Hematopoietic multipotent progenitor cell treated with erythropoietin and hydrocortisone succinate and interleukin-3 and kit ligand, for 6 days (in vitro differentiated cells): ENCODE data around the gene POLR2M.

Source experiments
- DNase-seq: peaks from one replicate; pipeline ENCODE4 v3.0.0-alpha.2; 2015

The POLR2M gene

GRCh38 chr15:57706405-57707209 is at the start of gene POLR2M:
TSS of gene POLR2M (plus strand) at chr15:57706714. CDS start at chr15:57706843, 129 bp downstream.
- peak; percentile 99 for DNase-seq

DNA sequence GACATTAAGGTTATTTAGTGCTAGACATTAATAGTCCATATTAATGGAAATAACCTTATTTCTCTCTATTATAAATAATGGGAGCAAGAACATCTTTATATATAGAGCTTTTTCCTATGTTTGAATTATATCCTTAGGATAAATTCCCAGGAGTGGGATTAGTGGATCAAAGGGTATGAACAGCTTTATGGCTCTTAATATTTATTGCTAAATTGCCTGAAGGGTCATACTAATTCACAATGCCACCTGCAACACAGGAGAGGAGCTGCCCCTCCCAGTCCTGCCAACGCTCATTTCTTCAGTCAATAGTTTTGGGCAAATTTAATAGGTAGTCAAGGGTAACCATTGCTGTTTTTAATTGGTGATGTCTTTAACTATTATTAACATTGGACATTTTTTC is 48.9 kb upstream of the POLR2M start:
- no peak for DNase-seq

- DNase-seq = no peak
These were observed 44.3 kb upstream of the POLR2M start for GRCh38 chr15:57662091-57662744.

GRCh38 chr15:57662802-57663201 is 43.7 kb upstream of the POLR2M start:
- peak; percentile 8 for DNase-seq

DNA sequence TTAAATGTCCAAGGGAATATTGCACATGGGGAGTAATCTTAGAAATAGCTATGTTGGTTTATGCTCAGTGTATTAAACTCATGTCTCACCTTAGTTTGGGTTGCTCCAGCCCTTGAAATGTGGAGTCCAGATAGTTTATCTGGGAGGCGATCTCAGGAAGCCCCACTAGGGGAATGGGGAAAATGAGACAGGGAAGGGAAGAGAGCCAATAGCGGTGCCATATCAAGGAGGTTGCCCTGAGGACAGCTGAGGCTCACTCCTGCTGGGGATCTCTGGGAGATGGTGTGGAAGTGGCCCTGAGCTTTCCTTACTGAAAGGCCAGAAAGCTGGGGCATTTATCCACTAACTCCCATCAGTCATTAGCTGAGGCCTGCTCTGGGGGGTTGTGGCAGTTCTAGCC is 43.3 kb upstream of the POLR2M start:
- DNase-seq = no peak

- no peak for DNase-seq
These were observed 41.3 kb upstream of the POLR2M start for GRCh38 chr15:57665194-57665593.

- DNase-seq = no peak
These were observed 40.6 kb upstream of the POLR2M start for GRCh38 chr15:57665939-57666338.

DNA sequence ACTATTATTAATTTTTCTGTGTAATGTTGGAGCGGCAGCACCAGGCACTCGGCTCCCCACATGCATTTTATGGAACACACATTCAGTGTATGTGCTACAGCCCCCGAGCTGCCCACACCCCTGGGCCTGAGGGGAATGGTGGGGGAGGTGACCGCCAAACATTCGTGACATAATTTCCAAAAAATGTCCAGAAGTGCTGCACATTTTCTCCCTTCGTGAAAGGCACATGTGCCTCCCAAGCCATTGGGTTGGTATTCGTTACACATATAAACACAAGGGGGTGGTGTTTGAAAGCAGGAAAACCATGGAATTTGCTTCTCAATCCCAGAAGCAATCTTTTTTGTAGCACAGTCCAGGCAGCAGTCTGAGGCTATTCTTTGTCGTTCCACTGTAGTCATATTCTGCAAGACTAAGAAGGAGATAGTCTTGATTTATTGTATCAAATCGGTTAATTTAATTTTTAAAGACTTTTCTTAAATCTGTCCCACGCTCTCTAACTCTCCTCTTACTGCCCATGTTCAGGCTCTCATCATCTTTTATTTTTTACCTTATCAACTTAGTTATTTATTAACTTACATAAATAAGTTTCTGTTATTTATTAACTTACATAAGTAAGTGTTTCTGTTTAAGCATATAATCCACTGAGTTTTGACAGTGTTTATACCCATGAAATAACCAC is 39.2 kb upstream of the POLR2M start:
- no peak for DNase-seq

DNA sequence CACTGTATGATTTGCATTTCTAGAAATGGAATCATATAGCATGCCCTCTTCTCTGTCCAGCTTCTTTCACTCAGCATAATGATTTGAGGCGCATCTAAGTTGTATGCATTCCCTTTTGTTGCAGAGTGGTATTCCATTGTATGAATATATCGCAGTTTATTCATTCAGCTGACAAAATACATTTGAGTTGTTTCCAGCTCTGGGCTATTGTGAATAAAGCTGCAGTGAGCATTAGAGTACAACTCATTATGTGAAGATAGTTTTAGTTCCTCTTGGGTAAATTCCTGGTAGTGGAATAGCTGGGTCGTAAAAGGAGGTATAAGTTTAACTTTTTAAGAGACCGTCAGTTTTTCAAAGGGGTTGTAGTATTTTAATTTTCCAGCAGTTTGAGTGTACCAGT is 38.5 kb upstream of the POLR2M start:
- DNase-seq = no peak

DNA sequence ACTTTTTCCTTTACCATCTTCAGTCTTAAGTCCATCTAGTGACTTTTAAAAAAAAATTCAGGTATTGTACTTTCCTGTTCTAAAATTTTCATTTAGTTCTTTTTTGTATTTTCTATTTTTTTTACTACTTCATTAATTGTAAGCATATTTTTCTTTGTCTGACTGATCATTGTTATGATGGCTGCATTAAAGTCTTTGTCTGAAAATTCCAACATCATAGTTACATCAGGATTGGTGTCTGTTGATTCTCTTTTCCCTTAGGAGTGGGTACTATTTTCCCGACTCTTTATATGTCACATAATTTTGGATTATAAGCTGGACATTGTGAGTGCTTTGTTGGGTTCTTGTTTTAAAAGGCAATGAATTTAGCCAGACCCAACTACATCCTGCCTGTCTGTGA is 34.9 kb upstream of the POLR2M start:
- no peak for DNase-seq

DNA sequence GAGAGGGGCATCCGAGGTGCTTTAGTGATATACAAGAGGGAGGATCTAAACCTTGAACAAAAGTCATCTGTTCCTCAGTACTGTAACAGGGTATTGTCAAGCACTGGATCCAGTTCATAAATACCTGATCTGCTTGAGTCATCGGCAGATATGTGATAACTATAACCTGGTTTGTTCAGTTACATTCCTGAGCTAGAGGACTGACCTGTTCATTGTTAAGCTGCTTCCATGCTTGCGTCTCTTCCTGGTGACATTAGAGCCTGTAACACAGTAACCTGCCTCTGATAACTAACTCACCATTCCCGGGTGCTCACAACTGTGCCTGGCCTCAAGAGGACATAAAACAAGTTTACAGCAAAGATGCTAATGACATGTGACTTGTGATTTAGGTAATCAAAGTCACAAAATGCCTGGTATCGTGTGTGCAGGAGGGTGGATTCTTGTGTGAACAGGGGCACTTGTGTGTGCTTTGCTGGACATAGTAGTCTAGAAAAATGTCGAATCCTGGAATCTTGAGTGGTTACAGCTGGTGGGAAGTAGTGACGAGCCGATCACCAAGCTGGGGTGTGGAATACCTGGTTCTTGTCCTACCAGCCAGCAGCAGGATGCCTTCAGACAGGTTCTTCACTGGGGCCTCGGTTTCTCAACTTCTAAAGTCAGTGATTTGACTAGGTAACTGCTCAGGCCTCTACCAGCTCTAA is 30.9 kb upstream of the POLR2M start:
- DNase-seq = no peak

DNA sequence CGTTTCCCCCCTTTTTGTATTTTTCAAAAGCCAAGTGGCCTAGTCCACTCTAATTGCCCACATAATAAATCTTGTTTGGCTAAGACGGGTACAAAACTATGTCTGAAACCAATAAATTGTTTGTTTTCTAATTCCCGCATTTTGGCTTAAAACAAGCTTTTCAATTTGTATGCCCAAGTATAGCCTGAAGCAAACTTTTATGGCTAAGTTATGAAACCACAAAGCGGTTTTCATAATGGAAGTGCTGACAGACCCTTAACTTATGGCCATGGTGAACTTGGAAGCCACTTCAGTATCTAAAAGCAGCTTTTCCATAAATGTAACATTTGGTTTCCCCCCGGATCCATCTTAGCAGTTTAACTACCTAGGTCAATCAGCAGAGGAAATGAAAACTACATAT is 29.9 kb upstream of the POLR2M start:
- no peak for DNase-seq

DNA sequence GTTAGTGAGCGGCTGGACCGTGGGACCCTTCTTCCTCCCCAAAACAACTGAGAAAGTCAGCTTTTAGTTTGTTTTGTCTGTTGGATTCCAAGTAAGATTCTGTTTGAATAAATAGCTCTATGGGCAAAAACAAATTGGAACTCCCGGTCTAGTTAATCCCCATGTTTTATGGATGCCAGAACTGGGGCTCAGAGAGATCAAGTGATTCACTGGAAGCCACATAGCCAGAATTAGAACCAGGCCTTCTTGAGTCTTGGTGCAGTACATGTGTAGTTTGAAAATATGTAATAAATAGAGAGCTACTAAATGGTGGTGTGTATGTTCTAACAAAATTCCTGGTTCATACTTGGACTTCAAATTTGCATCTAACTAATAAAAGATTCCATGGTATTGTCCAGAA is 29.3 kb upstream of the POLR2M start:
- DNase-seq = no peak

DNA sequence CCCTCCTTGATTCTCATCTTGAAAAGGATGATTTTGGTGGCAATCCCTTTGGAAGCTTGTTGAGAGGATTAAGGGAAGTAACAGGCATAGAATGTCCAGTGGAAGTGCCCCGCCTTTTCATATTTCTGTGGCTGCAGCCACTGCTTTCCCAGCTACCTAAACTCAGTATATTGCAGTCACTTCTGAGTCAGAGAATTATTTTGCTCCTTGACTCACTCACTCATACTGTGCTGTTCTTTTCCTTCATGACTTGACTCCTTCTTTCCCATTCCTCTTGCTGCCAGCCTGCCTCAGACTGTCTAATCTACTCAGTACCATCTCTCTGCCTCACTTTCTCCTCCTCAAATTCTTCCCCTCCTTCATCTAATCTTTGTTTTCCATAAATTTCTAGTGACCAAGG is 26.5 kb upstream of the POLR2M start:
- no peak for DNase-seq

DNA sequence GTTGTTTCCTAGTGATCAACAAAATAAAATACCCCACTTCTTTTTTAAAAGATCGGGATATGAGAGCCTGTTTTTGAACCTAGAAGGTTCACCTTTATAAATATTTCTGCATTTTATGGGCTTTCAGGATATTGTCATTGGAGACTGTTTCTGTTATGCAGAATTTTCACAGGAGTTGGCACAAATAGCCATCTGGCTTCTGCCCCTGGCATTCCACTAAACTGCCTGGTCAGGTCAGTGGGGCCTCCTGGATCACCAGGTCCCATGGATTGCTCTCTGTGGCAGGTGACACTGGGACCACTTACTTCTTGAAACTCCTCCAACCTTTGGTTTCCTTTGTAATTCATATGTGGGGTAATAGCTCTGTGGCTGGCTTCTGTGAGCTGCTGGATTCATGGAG is 25.5 kb upstream of the POLR2M start:
- DNase-seq = no peak

GRCh38 chr15:57683481-57683880 is 23.0 kb upstream of the POLR2M start:
- no peak for DNase-seq

DNA sequence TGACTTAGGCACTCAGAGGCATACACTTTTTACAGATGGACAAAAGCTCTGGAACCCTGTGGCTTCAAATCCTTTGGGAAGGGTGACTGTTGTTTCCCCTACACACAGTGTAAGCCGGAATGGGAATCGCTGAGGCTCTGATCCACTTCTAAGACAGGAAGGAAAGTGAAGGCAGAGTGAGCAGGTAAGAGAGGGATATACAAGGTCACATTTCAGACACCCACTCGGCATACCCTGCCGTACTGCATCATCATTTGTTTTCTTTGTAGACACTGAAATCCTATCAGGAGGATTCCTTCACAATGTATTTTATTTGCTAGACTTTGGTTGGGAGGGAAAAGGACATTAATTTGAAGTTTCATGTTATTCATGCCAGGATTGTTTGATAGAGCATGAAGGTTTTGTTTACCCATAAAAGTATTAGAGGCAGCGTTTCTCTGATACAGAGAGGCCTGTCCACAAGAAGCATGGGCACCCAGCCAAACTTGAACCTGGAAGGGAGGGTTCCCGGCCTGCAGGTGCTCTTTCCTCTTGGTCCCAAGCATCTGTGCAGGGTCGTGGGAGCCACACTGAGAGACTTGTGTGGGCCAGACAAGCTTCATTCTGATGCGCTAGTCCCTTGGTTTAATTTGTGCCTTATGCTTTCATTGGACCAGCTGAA is 21.9 kb upstream of the POLR2M start:
- DNase-seq = no peak

GRCh38 chr15:57685306-57686095 is 21.0 kb upstream of the POLR2M start:
- no peak for DNase-seq

GRCh38 chr15:57686657-57687056 is 19.9 kb upstream of the POLR2M start:
- DNase-seq = no peak

DNA sequence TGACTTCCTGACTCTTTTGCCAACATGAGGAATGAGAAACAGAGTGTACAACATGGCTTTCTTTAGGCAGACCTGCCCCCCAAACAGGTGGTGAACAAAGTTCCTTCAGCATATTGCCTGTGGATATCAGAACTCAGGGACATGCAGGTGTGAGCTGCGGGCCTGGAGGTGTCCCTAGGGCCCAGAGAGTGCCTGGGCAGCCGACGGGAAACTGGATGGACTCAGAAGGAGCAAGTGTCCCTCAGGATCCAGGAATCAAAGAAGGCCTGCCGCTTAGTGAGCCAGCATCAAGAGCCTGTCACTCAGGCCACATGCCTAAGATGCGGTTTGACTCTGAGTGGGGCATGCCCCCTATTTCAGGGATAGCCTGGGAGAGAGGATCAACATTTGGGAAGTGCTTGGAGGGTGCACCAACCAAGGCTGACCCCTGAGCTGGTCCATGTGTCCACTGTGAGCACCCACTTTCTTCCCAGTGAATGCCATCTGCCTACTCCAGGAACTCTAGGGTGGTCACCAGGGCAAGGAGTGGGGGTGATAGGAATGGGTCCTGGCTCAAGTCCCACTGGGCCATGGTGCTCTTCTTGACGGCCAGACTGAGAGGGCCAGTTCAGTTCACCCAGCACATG is 16.1 kb upstream of the POLR2M start:
- DNase-seq = no peak

- DNase-seq = no peak
These were observed 15.4 kb upstream of the POLR2M start for GRCh38 chr15:57691082-57691481.

DNA sequence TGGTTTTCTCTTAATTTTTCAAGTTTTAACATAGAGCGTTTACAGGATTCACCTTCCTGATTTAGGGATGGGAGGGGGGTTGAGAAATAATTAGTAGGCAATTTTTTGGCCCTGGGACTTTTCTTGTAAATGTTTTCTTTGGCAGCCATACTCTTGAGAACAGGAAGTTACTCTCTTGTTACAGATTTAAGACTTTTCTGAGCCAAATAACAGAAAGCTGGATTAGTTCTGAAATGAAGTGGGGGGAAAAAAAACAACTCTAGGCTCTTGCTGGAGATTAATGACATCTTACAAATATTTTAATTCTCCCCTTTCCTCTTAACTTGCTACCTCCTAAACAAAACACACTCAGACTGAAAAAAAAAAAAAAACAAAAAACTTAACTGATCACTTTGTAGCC is 13.8 kb upstream of the POLR2M start:
- DNase-seq = no peak
